ENCODE results near the gene SLC49A3.
"Not testable (repeated sequence)": the region's sequence is repeated elsewhere in the genome, so short reads cannot be mapped to it uniquely, and the experiment has no call there.

SLC49A3 gene

DNA sequence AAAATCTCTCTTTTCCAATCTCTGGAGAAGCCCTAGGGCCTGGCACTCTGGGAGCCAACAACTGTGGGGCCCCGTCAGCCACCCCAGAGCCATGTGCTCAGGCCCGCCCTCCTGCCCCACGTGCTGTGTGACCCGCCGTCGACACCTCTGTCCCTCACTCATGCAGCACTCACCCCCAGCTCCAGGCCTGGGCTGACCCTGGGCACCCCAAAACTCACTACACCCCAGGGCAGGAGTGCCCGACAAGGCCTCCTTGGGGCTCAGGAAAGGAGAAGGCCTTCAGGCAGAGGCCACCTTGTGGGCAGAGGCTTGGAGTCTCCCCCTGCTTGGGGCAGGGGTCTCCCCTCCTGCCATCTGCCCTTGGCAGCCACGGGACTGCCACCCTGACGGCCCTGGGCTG lies 8.9 kb downstream of the SLC49A3 start:
- no peak for FAIRE-seq

DNA sequence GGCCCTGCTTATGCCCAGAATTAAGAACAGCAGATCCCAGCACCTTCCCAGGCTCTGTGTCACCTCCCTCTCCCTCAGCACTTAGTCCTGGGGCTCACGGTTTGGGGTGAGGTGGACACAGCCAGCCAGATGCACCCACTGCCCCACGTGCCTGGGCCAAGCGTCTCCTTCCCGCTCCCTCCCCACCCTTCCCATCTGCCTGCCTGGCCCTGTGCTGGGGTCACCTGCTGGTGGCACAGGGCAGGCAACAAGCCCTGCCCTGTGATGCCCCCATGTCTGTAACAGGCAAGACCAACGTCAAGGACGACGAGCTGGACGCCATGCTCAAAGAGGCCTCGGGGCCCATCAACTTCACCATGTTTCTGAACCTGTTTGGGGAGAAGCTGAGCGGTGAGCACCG lies 9.3 kb downstream of the SLC49A3 start:
- FAIRE-seq, result no peak

DNA sequence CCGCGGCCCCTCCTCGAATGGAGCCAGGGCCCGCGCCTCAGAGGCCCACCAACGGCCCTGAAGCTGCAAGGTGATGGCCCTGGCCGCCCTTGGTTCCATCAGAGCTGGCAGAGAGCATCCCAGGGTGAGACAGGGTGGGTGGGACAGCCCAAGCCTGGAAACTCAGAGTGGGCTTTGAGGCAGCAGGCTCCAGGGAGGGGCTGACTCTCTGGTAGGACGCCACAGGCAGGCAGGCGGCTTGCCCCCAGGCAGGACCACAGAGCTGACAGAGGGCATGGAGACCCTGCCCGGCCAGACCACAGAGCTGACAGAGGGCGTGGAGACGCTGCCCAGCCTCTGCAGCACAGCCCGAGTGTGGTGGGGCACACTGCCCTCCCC lies 9.9 kb downstream of the SLC49A3 start:
- no peak for FAIRE-seq

DNA sequence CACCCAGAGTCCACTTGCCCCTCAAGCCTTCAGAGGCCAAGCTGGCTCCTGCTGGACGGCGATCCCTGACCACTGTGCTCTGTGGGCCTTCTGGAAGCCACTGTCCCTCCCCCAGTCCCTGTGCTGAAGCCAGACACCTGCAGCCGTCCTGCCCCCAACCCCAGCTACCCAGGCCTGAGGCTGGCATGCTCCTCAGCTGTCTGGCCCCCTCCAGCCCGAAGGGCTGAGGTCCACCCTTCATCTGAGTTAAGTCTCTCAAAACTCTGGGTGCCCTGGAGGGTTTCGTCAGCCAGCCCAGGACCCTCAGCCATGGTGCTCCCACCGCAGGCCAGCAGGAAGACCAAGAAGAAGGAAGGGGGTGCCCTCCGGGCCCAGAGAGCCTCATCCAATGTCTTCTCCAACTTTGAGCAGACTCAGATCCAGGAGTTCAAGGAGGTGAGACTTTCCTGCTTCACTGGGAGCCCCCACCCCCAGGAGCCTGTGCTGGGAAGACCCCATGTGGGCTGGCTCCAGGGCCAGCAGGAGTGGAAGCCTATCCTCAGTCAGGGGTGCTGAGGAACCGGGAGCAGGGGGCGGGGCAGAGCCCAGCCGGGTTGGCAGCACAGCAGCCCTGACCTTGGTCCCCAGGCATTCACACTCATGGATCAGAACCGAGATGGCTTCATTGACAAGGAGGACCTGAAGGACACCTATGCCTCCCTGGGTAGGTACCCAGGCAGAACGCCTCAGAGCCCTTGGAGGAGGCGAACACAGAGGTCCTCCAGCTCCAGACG lies 10.4 kb downstream of the SLC49A3 start:
- FAIRE-seq, result no peak

DNA sequence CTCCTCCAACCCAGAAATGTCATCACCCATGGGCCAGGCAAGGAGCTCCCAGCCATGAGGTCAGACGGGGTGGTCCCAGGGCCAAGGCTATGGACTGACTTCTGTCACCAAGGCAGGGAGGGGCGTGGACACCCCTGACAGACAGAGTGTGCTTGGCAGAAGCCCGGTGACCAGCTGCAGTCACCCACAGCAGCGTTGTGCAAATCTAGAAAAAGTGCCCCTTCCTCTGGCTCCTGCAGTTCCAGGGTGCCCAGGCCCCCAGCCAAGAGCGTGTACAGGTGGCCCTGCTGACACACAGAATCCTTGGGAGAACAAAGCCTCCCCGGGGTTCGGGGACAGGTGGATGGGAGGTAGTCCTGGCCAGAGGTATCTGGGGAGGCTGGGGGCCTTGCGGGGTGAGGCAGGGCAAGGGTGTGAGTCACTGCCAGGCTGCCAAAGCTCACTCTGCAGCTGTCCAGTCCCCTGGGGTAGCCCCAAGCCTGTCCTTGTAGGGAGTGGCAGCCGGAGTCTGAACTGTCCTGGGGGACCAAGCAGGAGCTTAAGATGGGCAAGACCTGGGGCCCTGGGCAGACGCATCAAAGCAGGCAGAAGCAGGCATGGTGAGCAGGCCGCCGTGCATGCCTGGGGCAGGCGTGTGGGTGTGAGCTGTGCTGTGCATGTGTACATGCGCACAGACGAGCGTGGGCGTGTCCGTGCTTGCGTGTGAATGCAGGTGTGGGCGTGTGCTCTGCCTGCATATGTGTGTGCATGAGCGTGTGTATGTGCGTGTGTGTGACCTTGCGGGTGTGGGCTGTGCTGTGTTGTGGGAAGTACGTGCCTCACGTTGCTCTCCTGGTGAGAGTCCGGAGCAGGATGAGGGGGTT lies 11.3 kb downstream of the SLC49A3 start:
- no peak for FAIRE-seq

DNA sequence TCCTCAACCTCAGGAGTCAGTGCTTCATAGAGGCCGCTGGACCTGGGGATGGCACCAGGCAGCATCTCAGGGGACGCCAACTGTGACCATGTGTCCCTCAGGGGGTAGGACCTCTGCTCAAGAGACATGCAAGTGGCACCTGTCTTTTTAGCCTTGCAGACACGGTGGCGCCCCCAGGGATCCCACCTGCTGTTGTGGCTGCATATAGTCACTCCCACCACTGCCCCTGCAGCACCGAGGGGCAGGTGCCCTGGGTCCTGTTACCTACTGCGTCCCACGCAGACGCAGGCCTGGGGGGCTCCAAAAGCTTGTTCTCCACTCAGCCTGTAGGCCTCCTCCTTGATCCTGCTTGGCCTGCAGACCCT lies 12.1 kb downstream of the SLC49A3 start:
- FAIRE-seq, result no peak

DNA sequence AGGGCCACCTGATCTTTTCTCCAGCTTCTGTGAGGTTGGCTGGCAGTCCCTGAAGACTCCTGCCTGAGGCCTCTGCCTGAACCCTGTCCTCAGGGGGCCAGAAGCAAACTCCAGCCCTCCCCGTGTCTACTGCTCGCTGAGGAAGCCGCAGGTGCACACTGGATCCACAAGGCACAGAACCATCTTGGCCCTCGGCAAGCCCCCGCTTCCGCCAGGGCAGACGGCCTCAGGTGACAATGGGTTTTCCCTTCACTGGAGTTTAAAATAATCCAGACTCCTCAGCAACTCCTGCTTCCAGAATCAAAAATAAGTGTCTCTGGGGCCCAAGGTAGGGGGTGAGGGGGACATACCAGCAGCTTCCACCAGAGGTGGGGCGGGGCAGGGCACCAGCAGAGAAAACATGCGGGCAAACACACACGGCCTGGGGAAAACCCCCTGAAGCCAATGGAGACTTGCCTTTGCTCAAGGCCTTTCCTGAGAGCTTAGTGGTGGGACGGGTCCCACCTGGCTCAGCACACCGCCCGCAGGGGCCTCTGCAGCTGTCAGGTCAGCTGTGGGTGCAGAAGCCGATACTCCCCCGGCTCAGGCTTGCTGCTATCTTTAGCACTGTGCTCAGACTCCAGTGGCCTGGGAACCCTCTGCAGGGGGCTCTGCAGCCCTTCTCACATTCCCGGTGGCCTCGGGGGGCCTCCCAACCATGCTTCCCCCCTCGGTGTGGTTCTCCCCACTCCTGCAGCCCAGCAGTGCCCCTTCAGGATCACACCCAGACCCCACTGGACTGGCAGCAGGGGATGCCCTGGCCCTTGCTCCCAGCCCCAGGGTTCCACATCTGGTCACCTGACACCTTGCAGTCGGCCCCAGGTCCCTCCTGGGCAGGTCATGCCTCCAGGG lies 12.7 kb downstream of the SLC49A3 start:
- FAIRE-seq, result no peak

DNA sequence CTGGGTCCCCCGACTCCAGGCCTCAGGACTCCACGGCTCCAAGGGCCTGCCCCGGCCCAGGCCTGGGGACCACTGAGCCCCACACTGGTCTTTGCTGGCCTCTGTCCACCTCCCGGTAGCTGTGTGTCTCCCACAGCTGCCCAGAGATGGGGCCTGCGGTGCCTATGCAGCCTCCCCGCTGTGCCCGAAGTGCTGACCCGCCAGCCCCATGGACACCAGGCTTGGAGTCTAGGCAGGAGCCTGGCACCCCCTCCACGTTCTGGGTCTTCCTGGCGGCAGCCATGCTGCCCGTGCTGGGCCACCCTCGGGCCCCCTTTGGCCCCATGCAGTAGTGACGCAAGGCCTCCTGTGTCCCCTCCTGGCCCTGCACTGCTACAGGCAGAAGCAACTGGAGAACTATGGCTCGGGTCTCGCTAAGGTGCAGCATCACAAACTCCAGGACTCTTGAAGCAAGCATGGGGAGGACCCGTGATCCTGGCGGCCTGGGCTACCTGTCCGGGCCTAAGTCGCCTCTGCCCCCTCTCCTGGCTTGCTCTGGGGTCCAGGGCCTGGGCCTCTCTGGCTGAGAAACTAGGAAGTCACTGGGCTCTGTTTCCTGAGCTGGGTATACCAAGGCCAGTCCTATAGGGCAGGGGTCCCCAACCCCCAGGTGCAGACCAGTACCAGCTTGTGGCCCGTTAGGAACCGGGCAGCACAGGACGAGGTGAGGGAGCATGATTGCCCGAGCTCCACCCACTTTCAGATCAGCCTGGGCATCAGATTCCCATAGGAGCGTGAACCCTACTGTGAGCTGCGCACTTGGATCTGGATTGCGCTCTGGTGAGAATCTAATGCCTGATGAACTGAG lies 13.7 kb downstream of the SLC49A3 start:
- FAIRE-seq, result no peak

DNA sequence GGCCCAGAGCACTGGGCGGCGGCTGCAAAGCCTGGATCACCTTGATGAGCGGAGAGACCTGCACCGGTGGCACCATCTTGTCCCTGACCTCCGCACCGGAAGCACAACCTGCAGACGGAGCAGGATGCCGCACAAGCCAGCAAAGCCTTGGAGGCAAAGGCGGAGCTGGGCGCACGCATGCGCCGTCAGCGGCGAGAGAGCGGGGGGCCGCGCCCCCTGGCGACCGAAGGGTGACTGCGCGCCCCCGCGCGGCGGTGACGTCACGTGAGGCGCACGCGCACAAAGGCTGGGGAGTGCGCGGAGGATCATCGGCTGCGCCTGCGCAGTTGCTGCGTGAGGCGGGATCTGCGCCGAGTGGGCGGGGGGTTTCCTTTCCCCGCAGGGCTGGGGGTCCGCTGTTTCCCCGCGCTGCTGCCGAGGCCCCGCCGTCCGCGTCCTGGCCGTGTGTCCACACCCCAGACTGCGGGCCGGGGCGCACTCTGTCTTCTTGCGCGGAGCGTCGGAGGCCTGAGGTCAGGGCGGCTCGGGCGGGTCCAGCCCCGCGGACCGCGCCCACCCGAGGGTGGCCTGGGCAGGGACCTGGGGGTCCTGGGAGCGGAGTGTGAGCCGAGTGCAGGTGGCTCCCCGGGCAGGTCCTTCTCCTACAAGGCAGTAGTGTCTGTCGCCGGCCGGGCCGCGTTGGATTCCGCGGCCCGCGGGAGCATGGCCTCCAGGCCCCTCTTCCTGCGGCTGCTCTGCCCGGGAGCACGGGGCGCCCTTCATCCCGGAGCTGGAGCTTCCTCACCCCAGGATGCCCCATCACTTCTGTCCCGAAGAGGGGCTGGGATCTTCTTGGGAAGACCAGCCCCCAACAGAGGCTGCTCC lies 14.5 kb downstream of the SLC49A3 start, which contains the start of the genes ATP5ME and MYL5:
TSS of gene ATP5ME (minus strand) at position 105 of the 864 bp plus-strand sequence. CDS start at position 76, 29 bp downstream.
TSS of gene MYL5 (plus strand) at position 371 of the 864 bp plus-strand sequence. CDS start 3,485 bp downstream, outside the sequence.
- FAIRE-seq, result no peak

DNA sequence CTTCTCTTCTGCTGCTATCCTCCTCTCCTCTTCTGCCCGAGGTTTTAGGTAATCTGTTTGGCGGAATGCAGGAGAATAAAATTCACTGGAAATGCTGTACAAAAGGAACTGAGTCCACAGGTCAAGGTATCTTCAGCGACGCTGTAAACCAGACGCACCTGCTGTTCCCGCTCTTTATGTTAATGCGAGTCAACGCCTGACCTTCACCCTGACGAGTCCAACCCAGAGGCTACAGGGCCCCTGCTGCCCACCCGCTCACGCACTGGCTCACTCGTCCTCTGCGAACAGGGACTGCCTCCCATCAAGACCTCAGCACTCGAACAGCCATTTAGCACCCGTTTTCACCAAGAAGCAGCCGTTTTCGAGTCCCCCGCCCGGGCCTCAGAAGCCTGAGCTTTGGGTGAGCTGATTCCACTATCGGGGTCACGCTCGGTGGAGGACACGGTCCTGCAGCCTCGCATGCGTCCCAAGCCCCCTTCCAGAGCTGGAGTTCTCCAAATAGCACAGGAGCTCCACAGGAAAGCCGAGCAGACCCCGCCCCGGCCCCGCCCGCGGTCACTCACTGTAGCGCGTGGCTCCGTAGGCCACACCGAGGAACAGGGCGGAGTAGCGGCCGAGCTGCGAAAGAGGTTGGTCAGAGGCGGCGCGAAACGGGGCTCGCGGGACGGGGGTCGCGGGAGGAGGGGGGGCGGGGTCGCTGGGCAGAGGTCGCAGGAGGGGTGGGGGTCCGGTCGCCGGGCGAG lies 15.4 kb downstream of the SLC49A3 start:
- no peak for FAIRE-seq

DNA sequence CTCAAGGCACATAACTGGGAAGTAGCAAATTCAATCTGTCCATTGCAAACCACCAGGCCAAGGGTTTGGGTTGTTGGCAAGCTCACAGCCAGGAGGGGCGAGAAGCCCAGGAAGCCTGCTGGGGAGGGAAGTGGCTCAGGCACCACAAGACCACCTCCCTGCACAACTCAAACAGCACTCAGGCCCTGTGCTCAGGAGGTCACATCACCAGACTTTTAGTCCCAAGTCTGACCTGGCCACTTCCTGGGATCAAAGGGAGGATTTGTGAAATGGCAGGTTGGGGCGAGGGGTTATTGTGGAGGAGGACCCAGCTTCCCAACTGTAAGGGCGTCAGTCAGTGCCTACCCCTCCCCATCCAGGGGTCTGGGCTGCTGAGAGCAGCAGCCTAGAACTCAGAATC lies 17.2 kb downstream of the SLC49A3 start:
- no peak for FAIRE-seq

DNA sequence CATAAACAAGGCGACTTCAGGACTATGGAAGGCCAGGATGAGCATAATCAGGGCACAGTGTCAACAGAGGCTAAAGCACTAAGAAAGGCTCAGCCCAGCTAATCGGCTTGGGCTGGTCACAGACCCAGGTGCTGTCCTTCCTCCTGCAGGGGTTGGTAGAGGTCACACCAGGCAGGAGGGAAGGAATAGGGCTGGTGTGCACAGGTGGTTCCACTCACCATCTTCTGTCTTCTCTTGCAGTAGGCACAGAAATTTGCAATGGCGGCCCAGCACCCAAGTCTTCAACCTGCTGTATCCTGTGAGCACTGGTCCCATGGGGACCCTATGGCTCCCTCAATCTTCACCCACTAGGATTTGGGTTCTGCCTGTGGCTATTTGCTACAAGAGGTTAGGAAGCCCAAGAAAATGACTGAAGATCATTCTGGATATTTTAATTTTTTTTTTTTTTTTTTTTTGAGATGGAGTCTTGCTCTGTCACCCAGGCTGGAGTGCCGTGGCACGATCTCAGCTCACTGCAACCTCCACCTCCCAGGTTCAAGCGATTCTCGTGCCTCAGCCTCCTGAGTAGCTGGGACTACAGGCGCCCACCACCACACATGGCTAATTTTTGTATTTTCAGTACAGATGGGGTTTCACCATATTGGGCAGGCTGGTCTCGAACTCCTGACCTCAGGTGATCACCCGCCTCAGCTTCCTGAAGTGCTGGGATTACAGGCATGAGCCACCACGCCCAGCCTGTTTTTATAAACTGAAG lies 19.0 kb downstream of the SLC49A3 start:
- not testable (repeated sequence) for FAIRE-seq

DNA sequence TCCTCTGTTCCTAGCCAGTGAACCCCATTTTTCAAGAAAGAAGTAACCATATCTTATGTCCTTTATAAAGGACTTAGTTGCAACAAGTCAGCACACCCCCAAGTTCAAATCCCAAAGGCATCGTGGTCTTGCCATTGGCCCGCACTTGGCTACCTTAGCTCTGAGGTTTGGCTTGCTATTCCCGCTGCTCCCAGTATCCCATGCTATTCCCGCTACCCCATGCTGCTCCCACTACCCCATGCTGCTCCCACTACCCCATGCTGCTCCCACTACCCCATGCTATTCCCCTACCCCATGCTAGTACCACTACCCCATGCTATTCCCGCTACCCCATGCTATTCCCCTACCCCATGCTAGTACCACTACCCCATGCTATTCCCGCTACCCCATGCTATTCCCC lies 20.7 kb downstream of the SLC49A3 start:
- not testable (repeated sequence) for FAIRE-seq

DNA sequence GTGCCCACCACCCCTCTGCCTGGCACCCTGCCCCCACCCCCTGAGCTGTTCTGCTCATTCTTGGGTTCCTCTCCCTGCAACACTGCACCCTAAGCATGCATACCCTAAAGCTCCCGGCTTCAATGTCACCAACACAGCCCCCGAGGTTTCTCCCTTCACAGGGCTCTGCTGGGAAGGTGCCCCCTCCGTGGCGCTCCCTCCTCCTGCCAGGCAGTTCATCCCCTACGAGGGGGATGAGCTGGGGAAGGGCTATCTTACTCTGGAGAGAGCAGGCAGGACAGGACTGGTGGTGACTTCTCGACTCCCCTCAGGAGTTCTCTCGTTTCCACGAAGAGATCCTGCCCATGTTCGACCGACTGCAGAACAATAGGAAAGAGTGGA lies 21.4 kb downstream of the SLC49A3 start:
- no peak for FAIRE-seq

DNA sequence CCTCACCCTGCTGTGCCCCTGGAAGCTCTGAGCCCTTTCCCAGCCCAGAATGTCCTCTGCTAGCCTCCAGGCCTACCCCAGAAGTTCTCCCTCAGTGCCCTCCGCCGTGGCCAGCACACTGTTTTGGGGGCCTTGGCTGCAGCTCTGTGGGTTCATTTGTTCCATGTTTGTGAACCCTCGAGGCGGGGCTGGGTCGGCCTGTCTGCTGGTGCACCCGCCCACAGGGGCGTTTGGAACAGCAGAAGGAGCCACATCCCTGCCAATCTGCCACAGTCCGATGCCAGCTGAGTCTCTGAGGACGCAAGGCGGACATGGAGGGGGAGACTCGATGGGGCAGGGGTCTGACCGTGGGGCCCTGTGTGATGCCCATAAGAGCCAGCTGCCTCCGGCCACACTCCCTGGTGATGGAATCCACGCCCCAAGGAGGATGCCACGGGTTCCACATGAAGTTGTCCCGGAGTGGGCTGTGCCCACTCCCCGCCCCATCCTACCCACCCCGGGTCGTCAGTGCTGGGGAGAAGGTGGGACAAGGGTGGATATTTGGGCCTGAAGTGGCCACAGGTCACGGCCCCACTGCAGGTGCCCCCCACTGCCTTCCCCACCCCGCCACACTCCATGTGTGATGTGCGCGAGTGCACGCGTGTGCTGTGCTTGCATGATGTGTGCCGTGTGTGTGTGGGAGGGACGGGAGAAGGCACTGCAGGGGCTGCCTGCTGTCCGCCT lies 22.0 kb downstream of the SLC49A3 start:
- FAIRE-seq, result no peak

DNA sequence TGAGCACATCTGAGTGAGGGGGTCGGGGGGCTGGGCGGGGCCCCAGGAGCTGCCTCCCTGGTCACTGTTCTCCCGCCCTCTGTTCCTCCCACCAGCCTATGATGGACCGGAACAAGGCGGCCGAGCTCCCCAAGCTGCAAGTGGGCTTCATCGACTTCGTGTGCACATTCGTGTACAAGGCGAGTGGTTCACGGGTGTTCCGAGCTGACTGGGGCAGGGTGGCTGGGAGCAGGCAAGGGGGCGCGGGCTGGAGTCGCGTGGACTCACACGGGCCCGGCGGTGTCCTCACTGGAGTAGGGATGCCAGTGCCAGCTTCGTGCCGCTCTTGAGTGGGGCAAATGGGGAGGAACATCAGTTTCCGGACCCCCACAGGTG lies 22.5 kb downstream of the SLC49A3 start:
- no peak for FAIRE-seq

DNA sequence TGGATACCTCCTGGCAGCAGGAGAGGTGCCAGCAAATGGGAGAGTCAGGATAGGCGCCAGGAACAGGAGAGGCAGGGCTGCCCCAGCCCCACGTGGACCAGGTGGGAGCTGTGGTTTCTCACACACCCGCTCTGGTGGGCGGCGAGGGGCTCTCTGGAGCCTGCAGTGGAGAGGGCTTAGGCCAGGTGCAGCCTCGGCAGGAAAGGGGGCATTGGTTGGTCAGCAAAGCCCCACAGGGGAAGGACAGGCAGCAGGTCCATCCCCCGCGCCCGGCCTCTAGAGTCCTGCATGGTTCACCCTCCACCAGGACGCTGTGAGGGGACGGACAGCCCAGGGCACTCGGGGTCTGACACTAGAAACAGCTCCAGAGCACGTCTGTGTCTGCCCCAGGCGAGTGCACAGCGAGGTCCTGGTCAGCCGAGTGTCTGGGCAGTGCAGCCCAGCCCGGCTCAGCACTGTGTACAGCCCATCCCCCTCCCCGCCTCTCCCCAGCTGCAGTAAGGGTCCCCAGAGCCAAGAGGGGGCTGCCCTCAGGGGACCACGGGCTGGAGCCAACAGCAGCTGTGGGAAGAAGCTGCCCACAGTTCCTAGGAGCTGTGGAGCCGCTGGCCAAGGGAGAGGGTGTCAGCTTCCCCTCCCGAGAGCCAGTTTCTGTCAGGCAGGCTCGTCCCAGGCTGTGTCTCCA lies 23.1 kb downstream of the SLC49A3 start:
- FAIRE-seq, result no peak

DNA sequence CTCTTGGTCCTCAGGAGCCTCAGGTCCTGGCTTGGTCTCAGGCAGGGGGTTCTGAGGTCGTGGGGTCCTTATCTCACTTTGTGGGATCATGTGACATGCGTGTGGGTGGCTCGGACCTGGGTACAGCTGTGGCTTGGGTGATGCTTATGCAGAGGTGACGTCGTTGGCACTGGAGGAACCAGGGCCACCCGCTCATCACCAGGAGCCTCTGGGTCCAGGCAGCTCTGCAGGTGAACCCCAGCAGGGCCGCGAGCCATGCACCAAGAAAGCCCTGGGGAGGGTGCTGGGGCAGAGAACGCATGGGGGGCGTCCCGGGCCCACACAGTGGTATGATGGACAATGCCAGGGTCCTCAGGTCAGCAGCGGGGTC lies 23.6 kb downstream of the SLC49A3 start:
- FAIRE-seq, result no peak

Measured in A204.1 (cell line).